Stimulated activated CD4-positive, alpha-beta T cell treated with anti-CD3 and anti-CD28 coated beads, Interleukin-1b, Interleukin-23, amount 100 ng/mL, for 48 hours (primary cell): ENCODE data around the gene ADAP1.
"Not testable (repeated sequence)": the region's sequence is repeated elsewhere in the genome, so short reads cannot be mapped to it uniquely, and the experiment has no call there.

ENCODE experiments used
- DNase-seq: peaks from one replicate; pipeline ENCODE4 v3.0.0-alpha.2; 2020

The ADAP1 gene

DNA sequence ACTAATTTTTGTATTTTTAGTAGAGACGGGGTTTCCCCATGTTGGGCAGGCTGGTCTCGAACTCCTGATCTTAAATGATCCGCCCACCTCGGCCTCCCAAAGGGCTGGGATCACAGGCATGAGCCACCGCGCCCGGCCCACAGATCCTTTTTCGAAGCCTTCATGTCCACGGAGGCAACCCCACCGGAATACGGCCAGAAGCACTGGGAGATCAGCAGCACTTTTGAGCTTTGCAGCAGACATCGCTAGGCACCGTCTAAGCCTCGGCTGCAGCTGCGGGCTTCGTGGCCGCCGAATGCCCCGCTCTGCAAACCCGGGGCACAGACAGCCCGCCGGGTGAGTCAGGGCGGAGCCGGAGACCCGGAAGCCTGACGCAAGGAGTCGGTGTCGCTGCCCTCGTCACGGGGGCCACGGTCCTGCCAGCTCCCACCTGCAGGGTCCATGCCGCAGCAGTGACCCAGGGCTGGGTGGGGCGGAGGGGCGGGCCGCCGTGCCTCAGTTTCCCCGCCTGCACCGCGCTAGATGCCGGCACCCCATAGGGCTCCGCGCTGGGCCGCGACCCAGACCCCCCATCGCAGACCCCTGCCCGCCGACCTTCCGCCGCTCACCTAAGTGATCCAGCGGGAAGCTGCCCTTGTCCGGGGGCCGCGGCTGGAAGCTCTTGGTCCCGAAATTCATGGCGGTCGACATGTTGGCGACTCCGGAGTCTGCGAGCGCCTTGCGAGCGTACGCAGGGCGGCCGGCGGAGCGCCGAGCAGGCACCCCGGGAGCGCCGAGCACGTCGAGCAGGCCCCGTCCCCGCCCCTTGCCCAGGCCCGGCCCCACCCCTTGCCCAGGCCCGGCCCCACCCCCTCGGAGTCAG, 20.6 kb upstream of the ADAP1 start, which contains the start of gene COX19:
Gene COX19, minus strand, starts transcription at position 730 of the 862 bp plus-strand sequence. Its CDS starts 40 bp downstream, at position 690.
- DNase-seq: peak; percentile 91

DNA sequence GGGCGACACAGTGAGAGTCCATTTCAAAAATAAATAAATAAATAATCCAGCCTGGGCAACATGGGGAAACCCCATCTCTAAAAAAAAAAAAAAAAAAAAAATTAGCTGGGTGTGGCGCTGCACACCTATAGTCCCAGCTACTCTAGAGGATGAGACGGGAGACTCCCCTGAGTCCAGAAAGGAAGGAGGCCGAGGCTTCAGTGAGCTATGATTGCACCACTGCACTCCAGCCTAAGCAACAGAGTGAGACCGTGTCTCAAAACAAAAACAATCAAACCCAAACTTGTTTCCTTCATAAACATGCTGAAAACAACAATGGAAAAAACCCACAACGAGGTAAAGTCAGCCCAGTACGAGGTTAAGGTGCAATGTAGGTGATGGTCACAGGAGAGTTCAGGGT, 19.7 kb upstream of the ADAP1 start:
- no peak for DNase-seq

DNA sequence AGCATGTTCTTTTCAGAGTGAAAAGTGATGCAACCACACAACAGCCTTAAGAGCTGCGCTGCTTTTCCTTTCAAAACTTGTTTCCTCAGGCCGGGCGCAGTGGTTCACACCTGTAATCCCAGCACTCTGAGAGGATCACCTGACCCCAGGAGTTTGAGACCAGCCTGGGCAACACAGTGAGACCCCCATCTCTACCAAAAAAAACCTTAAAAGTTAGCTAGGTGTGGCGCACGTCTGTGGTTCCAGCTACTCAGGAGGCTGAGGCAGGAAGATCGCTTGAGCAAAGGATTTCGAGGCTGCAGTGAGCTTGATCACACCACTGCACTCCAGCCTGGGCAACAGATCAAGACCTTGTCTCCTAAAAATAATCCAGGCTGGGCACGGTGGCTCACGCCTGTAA, 18.8 kb upstream of the ADAP1 start:
- DNase-seq: no peak

DNA sequence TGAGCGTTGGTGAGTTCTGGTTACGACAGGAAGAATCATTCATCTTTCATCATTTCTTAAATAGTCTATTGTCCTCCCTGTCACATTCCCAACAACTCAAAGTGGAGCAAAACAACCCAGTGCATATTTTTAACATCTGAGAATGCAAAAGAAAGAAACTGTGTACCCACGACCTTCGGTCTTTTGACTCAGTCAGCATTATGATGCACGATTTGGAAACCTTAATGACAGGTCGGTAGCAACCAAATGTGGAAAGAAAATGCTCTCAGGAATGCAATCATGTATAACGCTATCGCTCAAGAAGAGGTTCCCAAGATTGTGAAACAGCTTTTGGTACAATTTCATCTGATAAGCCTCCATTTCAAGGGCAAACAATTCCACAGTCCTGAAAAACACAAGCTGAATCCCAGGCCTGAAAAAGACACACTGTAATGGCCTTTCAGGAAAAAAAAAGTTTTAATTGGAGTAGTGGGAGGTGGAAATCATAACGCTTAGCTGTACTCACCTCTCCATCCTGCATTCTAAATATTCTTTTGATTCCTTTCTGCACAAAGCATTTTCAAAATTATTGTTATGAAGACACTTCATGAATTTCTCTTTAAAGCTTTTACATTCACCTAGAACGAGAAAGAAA, 18.3 kb upstream of the ADAP1 start:
- no peak for DNase-seq

DNA sequence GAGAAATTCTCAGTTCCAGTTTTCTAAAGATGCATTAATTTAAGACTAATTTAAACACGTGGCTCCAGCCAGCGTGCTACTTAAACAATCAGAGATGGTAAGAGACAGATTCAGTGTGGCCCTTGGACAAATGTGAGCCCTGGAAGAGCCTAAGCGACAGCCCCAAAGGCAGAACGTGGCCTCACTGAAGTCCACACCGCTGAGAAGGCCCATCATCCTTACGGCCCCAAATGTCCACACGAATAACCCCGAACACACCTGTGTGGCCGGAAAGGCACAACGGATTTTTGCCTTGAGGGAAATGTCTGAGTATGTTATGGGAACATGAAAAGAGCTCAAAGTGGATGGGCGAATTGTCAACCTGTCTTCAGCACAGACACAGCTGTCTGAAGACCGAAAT, 17.6 kb upstream of the ADAP1 start:
- DNase-seq: no peak

DNA sequence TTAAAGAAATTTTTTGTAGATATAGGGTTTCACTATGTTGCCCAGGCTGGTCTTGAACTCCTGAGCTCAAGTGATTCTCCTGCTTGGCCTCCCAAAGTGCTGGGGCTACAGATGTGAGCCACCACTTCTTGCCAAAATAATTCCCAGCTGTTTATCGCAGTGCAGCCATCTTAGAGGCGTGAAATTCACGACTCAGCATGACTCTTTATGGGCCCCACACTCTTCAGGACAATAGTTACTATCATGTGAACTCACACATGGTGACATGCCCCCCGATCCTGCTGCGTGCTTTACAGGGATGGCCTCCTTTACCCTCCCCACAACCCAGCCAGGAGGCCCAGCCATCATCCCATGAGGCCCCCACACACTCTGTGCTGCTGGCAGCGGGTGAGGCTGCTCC, 16.3 kb upstream of the ADAP1 start:
- DNase-seq: no peak

DNA sequence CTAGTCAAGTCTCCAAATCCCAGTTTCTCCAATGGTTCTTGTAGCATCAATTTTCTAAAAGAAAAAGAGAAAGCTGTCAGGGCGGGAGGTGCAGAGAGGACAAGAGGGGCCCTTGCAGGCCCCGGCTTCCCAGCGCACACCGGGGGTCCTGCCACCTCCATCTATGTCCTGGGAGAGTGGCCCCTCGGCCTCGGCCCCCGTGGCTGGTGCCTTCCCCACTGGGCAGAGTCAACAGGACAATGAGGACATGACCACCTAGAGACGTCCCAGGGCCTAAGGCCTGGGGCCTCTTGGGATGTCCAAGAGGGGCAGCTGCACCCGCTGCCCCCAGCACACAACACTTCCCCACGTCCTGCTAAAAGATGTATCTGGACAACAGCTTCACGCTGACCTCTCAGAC, 14.9 kb upstream of the ADAP1 start:
- DNase-seq: no peak

DNA sequence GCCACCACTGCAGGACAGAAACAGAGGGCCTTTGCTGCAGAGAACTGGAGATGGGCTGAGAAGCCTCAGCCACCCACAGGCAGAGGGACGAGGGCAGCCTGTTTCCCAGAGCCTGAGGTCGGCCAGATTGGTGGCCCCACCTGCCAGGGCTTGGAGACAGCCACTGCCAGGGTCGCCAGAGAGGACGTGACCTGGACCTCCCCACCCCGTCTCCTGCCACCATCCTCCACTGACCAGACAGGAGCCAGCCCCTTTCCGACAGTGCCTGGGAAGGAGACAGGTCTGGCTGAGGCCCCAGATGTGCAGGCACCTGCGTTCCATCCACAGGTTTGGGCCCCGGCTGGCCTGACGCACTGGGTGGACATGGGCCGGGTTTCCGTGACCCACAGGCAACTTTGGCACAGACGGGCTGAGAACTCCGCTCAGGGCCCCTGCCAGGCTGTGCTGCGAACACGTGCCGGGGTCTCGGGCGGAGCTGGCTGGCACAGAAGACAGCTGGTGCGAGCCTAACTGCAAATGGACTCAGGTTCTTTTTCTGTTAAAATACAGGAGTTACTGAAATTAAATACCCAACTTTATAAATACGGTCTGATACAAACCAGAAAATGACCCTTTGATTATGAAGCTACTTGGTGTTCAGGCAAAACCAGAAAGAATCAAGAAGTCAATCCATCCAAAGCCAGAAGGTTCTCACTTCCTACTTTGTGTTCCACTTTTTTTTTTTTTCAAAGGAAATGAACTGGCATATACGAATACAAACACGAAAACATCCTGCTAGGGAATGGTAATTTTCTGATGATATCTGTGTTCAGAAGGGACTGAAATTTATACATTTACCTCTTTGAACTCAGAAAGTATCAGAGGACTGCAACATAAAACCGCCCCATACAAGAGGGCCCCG, 14.0 kb upstream of the ADAP1 start:
- DNase-seq: no peak

DNA sequence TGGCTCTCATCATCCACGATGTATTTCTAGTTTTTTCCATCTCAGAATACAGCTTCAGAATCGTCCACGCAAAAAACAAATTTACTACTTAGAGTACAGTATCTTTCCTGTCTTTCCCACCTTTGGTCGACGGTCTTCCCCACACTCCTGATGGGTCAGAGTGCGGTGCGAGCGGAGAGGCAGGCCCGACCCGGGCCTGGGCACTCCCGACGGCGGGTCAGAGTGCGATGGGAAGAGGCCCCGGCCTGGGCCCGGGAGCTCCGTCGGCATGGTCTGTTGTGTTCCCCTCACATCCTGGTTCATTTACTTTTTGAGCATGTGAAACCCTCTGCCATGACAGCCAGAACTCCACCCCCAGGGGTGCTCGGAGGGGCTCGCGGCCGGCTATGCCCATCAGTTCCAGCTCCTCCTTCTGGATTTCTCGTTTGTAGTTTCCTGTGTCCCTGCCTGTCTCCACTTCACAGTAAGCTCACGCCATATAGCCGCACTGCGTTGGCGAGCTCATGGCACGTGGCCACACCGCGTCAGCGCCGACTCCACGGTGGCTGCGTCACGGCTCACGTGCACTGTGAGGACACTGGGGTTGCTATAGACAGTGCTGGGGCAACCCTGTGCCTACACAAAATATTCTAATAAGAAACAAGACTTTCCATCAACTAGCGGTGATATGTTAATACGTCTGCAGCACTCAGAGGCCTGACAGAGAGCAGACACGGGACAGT, 13.0 kb upstream of the ADAP1 start:
- no peak for DNase-seq

DNA sequence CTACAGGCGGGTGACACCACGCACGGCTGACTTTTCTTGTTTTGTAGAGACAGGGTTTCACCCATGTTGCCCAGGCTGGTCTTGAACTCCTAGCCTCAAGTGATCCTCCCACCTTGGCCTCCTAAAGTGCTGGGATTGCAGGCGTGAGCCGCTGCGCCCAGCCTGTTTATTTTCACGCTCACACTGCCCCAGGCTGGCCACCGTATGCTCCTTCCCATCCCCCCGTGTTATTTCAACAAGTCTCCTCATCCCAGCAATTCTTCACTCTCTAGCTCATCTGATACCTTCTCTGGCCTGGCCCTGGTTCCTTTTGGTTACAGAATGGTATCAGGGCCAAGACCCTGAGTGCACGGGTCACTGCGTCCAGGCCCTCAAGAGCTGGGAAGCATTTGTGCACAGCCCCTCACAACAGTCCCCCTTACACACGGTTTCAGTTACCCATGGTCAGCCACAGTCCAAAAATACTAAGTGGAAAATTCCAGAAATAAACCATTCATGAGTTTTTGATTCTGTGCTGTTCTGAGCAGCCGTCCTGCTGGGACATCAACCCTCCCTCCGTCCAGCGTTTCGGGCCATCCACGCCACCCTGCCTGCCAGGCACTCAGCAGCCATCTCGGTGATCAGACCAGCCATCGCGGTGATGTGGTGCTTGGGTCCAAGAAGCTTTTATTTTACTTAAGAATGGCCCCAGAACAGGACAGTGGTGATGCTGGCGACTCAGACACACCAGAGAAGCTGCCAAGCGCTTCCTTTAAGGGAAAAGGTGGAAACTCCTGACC, 12.0 kb upstream of the ADAP1 start:
- no peak for DNase-seq

DNA sequence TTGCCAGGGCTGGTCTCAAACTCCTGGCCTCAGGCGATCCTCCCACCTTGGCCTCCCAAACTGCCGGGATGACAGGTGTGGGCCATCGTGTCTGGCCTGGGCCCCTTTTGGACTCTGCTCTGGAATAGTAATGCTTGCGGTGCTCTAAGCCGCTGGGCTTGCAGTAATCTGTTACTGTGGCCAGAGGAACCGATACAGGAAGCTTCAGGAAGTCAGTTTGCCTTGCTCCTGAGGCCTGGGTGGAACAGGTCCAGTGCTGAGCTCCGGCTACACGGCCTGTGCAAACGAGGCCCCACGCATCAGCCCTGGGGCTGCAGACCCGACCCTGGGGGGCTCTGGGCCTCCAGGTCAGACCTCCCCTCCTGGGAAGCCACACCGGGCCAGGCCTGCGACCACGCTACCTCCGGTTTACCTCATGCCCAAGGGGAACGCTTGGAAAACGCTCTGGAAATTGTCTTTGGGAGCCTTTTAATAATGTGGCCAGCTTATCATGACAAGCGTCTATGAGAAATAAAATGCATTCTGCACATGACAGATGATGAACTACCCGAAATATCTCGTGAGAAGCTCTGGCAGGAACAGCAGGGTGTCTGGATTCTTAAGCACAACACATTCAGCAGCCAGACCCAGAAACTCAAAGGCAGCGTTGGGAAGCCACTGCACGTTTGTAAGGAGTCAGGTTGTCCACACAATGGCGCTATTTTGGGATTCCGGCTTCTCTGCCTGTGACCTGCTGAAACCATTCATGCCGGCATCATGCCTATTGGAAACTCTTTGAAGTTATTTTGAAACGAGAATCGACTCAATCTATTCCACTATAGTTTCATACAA, 10.1 kb upstream of the ADAP1 start:
- no peak for DNase-seq

DNA sequence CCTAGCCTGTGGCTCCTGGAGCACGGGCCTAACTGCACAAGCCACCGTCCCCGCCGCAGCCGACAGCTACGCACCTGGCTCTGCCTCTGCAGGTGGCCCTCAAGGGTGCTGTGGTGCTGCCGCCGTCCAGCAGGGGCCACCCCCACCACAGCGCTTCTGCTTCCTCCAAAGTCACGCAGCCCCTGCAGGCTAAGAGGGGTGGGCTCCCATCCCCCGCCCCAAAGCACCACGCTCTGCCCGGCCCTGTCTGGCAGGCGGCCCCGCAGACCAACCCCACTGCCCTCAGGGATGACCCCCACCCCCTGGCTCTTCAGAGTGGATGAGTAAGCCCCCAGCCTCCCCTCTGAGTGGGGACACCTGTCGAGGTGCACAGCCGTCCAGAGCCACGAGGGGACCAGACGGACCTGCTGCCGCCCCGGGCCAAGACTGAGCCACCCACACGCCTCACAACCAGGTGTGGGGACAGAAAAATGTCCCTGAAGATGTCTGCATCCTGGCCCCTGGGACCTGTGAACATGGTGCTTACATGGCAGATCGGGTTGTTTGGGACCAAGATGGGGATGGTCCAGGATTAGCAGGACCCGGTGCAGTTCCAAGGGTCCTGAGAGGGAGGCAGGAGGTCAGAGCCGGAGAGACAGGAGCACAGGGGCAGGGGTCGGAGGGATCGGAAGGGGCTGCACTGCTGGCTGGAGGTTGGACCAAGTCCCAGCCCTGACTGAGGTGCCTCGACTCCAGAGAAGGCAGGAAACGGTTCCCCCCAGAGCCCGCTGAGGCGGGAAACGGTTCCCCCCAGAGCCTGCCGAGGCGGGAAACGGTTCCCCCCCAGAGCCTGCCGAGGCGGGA, 9.0 kb upstream of the ADAP1 start:
- no peak for DNase-seq

DNA sequence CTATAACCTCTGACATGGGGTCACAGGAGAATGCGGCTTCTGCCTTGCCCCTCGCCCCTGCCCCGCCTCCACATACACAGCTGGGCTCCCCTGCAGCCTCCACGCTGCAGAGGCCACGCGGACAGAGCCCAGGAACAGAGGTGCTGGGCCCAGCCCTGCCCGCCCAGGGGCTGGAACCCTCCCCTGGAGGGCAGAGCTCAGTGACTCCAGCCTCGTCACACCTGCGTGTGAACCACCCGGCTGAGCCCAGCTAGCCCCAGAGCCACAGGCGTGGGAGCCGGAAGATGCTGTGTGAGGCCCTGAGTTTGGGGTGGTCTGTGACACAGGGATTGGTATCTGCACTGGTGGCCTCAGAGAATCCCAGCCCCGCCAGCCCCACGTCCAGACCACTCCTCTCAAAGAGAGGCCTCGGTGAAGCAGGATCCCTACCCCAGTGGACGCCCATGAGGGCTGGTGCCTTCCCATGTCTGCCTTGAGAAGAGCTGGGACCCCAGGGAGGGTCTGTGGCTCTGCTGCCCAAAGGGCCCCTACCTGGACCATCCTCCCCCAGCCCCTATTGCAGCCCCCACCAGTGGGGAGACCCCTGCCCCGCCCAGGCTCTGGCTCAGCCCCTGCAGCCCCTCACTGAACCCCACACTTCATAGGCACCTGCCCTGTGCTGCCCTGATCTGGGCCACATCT, 8.1 kb upstream of the ADAP1 start:
- DNase-seq: no peak

DNA sequence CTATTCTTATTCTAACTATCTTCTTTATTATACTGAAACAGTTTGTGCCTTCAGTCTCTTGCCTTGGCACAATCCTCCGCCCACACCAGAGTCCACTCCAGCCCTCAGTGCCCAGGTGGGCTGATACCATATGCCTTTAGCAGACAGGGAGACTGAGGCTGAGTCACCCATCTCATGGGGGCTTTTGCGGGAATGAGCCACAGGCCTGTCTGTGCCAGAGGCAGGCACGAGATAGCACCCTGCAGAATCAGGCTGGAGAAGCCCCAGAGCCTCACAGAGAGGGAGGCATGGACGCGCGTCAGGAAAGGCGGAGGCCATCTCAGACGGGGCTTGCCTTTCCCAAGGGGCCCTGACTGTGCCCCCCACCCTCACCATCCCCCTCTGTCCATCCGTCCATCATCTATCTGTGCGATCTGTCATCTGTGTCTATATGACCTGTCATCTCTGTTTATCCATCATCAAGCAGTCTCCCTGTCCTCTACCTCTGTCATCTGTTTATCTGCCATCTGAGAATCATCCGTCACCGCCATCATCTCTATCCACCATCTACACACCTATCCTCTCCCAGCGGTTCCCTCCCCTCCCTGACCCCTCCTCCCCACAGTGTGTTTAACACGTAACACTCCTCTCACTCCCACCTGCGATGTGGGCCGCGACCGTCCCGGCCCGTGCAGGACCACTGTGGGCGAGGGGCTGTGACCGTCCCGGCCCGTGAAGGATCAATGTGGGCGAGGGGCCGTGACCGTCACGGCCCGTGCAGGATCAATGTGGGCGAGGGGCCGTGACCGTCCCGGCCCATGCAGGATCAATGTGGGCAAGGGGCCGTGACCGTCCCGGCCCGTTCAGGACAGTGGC, 7.3 kb upstream of the ADAP1 start:
- no peak for DNase-seq

DNA sequence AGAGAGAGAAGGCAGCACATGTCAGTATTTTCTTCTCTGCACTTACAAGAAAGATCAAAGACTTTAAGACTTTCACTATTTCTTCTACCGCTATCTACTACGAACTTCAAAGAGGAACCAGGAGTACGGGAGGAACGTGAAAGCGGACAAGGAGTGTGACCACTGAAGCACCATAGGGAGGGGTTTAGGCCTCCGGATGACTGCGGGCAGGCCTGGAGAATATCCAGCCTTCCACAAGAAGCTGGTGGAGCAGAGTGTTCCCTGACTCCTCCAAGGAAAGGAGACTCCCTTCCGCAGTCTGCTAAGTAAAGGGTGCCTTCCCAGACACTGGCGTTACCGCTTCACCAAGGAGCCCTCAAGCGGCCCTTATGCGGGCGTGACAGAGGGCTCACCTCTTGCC, 6.5 kb upstream of the ADAP1 start:
- not testable (repeated sequence) for DNase-seq

DNA sequence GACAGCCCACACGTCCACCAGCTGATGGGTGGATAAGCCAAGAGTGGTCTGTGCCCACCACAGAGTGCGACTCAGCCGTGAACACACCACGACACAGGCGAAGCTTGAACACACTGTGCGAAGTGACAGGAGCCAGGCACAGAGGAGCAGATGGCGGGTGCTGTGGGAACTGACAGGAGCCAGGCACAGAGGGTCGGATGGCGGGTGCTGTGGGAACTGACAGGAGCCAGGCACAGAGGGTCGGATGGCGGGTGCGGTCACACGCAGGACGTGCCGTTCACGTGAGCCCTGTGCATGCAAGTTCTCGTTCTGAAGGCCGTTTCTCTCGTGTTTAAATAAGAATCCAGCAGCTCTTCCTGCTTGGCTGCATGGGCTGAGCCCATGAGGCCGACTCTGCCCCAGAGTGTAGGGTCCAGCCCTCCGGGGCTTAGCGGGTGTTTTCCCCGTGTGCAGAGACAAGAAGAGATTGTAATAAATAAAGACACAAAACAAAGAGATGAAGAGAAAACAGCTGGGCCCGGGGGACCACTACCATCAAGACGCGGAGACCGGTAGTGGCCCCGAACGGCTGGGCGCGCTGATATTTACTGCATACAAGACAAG, 5.9 kb upstream of the ADAP1 start:
- no peak for DNase-seq

DNA sequence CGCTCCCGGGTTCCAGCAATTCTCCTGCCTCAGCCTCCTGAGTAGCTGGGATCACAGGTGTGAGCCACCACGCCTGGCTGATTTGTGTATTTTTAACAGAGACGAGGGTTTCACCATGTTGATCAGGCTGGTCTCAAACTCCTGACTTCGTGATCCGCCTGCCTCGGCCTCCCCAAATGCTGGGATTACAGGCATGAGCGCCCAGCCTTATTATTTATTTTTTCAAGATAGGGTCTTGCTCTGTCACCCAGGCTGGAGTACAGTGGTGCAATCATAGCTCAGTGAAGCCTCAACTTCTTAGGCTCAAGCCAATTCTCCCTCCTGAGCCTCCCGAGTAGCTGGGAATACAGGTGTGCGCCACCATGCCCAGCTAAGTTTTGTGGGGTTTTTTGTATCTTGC, 5.3 kb upstream of the ADAP1 start:
- not testable (repeated sequence) for DNase-seq

DNA sequence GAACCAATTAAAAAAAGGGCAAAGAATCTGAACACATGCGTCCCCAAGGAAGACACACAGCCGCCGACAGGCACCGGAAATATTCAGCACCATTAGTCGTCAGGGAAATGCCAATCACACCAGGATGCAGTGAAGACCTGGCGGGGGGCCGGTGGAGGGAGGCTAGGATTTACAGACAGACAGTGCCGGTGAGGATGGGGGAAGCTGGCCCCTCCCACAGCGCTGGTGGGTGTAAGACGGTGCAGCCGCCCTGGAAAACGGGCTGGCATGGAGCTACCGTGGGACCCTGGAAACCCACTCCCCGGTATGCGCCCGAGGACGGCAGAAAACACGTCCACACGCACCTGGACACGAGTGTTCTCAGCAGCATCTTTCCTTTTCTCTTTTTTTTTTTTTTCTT, 4.8 kb upstream of the ADAP1 start:
- DNase-seq: no peak
